HEK293 (cell line): ENCODE measurements around the gene CLCNKA.

Experiments
- GFI1B ChIP-seq: fragments of 450-650 bp; formaldehyde crosslinking; IDR thresholded peaks from 2 replicates; pipeline ENCODE4 v1.5.1; 2016; ENCODE audit warnings: missing biosample characterization, missing genetic modification characterization
- ZNF114 ChIP-seq: fragments of 450-650 bp; formaldehyde crosslinking; IDR thresholded peaks from 2 replicates; pipeline ENCODE4 v1.5.0; 2017; ENCODE audit warnings: missing biosample characterization, missing genetic modification characterization
- ZNF133 ChIP-seq: fragments of 450-650 bp; formaldehyde crosslinking; IDR thresholded peaks from 2 replicates; pipeline ENCODE4 v1.5.1; 2016; ENCODE audit warnings: missing biosample characterization, missing genetic modification characterization
- ZNF184 ChIP-seq: fragments of 450-650 bp; IDR thresholded peaks from 2 replicates; pipeline ENCODE4 v1.5.1; 2018; ENCODE audit warnings: missing biosample characterization, mild to moderate bottlenecking, missing genetic modification characterization
- ZNF302 ChIP-seq: fragments of 450-650 bp; formaldehyde crosslinking; IDR thresholded peaks from 2 replicates; pipeline ENCODE4 v1.5.1; 2016; ENCODE audit warnings: missing biosample characterization, missing genetic modification characterization, low read depth
- ZNF560 ChIP-seq: fragments of 450-650 bp; formaldehyde crosslinking; IDR thresholded peaks from 2 replicates; pipeline ENCODE4 v1.5.1; 2017; ENCODE audit warnings: missing biosample characterization, missing genetic modification characterization, borderline replicate concordance
- ZNF76 ChIP-seq: fragments of 450-650 bp; formaldehyde crosslinking; IDR thresholded peaks from 2 replicates; pipeline ENCODE4; 2016; ENCODE audit warnings: low read depth, missing biosample characterization, missing genetic modification characterization, borderline replicate concordance
- ZNF776 ChIP-seq: fragments of 450-650 bp; formaldehyde crosslinking; IDR thresholded peaks from 2 replicates; pipeline ENCODE4 v1.5.0; 2017; ENCODE audit warnings: missing biosample characterization, missing genetic modification characterization, borderline replicate concordance
- TF ChIP-seq, protein P1 (sequence below): fragments of 450-650 bp; formaldehyde crosslinking; IDR thresholded peaks from 2 replicates; pipeline ENCODE4 v1.5.1; 2016; ENCODE audit warnings: missing biosample characterization, missing genetic modification characterization
- TF ChIP-seq, protein P2 (sequence below): fragments of 450-650 bp; formaldehyde crosslinking; IDR thresholded peaks from 2 replicates; pipeline ENCODE4 v1.5.1; 2016; ENCODE audit warnings: missing biosample characterization, missing genetic modification characterization
- TF ChIP-seq, protein P3 (sequence below): fragments of 450-650 bp; formaldehyde crosslinking; IDR thresholded peaks from 2 replicates; pipeline ENCODE4 v1.5.1; 2016; ENCODE audit warnings: missing biosample characterization, missing genetic modification characterization
- TF ChIP-seq, protein P4 (sequence below): fragments of 450-650 bp; formaldehyde crosslinking; IDR thresholded peaks from 2 replicates; pipeline ENCODE4 v1.5.1; 2016; ENCODE audit warnings: missing biosample characterization, missing genetic modification characterization, low read depth

DNA sequence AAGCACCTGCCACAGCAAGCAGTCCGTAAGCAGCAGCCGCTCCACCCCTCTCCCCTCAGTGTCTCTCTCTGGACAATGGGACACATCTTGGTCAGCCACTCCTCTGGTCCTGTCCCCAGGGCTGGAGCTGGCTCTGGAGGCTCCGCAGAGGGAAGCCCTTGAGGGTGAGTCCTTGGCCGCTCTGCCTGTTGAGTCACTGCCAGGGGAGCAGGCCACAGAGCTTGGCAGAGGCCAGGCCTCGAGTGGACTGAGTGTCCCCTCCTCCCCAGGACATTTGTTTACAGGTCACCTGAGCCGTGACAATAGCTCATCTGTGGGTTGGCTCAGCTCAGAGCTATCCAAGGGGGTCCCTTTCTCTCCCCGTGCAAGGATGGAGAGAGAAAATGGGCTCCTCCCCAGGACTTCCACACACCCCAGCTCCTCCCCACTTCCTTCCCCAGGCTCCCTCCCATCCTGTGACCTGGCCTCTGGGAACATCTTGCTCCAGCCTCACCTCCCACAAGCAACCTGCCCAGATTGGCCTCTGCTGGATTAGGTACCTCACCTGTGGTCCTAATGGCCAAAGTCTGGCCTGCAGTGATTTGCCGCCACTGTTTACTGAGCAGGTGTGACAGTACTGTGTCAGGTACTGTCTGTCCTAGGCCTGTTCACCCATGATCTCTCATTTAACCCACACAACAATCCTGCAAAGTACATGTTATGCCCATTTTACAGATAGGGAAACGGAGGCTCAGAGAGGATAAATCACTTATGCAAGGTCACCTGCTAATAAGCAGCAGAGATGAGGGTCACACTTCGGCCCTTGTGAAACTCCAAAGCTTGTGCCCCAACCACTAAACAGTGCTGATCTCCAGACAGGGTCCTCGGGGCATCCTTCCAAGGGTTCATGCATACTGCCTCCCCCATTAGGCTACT lies 46.8 kb downstream of the CLCNKA start:
- TF ChIP-seq, protein P1, sequence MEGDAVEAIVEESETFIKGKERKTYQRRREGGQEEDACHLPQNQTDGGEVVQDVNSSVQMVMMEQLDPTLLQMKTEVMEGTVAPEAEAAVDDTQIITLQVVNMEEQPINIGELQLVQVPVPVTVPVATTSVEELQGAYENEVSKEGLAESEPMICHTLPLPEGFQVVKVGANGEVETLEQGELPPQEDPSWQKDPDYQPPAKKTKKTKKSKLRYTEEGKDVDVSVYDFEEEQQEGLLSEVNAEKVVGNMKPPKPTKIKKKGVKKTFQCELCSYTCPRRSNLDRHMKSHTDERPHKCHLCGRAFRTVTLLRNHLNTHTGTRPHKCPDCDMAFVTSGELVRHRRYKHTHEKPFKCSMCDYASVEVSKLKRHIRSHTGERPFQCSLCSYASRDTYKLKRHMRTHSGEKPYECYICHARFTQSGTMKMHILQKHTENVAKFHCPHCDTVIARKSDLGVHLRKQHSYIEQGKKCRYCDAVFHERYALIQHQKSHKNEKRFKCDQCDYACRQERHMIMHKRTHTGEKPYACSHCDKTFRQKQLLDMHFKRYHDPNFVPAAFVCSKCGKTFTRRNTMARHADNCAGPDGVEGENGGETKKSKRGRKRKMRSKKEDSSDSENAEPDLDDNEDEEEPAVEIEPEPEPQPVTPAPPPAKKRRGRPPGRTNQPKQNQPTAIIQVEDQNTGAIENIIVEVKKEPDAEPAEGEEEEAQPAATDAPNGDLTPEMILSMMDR (tag by site-specific recombination) = no peak
- TF ChIP-seq ZNF776 (tag by site-specific recombination) = no peak
- no peak for TF ChIP-seq ZNF114
- TF ChIP-seq GFI1B (tag by site-specific recombination) = no peak
- TF ChIP-seq ZNF76 (tag by site-specific recombination) = no peak
- TF ChIP-seq, protein P2, sequence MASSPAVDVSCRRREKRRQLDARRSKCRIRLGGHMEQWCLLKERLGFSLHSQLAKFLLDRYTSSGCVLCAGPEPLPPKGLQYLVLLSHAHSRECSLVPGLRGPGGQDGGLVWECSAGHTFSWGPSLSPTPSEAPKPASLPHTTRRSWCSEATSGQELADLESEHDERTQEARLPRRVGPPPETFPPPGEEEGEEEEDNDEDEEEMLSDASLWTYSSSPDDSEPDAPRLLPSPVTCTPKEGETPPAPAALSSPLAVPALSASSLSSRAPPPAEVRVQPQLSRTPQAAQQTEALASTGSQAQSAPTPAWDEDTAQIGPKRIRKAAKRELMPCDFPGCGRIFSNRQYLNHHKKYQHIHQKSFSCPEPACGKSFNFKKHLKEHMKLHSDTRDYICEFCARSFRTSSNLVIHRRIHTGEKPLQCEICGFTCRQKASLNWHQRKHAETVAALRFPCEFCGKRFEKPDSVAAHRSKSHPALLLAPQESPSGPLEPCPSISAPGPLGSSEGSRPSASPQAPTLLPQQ = no peak
- no peak for TF ChIP-seq ZNF184 (tag by site-specific recombination)
- TF ChIP-seq, protein P3, sequence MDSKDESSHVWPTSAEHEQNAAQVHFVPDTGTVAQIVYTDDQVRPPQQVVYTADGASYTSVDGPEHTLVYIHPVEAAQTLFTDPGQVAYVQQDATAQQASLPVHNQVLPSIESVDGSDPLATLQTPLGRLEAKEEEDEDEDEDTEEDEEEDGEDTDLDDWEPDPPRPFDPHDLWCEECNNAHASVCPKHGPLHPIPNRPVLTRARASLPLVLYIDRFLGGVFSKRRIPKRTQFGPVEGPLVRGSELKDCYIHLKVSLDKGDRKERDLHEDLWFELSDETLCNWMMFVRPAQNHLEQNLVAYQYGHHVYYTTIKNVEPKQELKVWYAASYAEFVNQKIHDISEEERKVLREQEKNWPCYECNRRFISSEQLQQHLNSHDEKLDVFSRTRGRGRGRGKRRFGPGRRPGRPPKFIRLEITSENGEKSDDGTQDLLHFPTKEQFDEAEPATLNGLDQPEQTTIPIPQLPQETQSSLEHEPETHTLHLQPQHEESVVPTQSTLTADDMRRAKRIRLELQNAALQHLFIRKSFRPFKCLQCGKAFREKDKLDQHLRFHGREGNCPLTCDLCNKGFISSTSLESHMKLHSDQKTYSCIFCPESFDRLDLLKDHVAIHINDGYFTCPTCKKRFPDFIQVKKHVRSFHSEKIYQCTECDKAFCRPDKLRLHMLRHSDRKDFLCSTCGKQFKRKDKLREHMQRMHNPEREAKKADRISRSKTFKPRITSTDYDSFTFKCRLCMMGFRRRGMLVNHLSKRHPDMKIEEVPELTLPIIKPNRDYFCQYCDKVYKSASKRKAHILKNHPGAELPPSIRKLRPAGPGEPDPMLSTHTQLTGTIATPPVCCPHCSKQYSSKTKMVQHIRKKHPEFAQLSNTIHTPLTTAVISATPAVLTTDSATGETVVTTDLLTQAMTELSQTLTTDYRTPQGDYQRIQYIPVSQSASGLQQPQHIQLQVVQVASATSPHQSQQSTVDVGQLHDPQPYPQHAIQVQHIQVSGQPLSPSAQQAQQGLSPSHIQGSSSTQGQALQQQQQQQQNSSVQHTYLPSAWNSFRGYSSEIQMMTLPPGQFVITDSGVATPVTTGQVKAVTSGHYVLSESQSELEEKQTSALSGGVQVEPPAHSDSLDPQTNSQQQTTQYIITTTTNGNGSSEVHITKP (tag by site-specific recombination) = no peak
- no peak for TF ChIP-seq ZNF302
- TF ChIP-seq, protein P4, sequence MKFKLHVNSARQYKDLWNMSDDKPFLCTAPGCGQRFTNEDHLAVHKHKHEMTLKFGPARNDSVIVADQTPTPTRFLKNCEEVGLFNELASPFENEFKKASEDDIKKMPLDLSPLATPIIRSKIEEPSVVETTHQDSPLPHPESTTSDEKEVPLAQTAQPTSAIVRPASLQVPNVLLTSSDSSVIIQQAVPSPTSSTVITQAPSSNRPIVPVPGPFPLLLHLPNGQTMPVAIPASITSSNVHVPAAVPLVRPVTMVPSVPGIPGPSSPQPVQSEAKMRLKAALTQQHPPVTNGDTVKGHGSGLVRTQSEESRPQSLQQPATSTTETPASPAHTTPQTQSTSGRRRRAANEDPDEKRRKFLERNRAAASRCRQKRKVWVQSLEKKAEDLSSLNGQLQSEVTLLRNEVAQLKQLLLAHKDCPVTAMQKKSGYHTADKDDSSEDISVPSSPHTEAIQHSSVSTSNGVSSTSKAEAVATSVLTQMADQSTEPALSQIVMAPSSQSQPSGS (tag by site-specific recombination) = no peak
- TF ChIP-seq ZNF560 (tag by site-specific recombination) = no peak
- TF ChIP-seq ZNF133 = no peak
